Activated CD4-positive, alpha-beta memory T cell treated with anti-CD3 and anti-CD28 coated beads, Interleukin-2, amount 10 ng/mL, durations not matched to agents 7 days and 5 days (primary cell): ENCODE data around the gene OR51V1. TPM values are rescaled to one million over a fixed set of nuclear protein-coding genes. Genes with fewer than 3 reads are reported as not detected.

Experiments
- CTCF ChIA-PET: fragments of 350-600 bp; sonication (Branson Sonifier 250); formaldehyde crosslinking; loops from one replicate; lab custom pipeline; 2021; ENCODE audit warnings: antibody characterized with exemption, inconsistent platforms; lab: Charles Lee
- POLR2A ChIA-PET: fragments of 350-600 bp; sonication (Branson Sonifier 250); formaldehyde crosslinking; loops from one replicate; lab custom pipeline; 2021; ENCODE audit warnings: antibody characterized with exemption; lab: Charles Lee
- DNase-seq: peaks from one replicate; pipeline ENCODE4 v3.0.0-alpha.2; 2020
- H3K27ac Mint-ChIP-seq: one replicate; pipeline ENCODE4 v1.8.0; 2021; ENCODE audit warnings: mild to moderate bottlenecking, mixed read lengths
- H3K27me3 Mint-ChIP-seq: one replicate; pipeline ENCODE4 v1.8.0; 2021; ENCODE audit warnings: mixed read lengths
- H3K36me3 Mint-ChIP-seq: one replicate; pipeline ENCODE4 v1.8.0; 2021; ENCODE audit warnings: low read depth, mixed read lengths
- H3K4me1 Mint-ChIP-seq: one replicate; pipeline ENCODE4 v1.8.0; 2021; ENCODE audit warnings: mixed read lengths
- H3K4me3 Mint-ChIP-seq: one replicate; pipeline ENCODE4 v1.8.0; 2021; ENCODE audit warnings: mild to moderate bottlenecking, mixed read lengths
- H3K9me3 Mint-ChIP-seq: one replicate; pipeline ENCODE4 v1.8.0; 2021; ENCODE audit warnings: mixed read lengths
- total RNA-seq, 2 experiments: library from RNA; stranded (reverse); gene quantifications; one replicate each; pipeline ENCODE4 v1.2.3, GENCODE V29; 2021

The OR51V1 gene
- total RNA-seq, 2 experiments from 2014 or later: not detected

DNA sequence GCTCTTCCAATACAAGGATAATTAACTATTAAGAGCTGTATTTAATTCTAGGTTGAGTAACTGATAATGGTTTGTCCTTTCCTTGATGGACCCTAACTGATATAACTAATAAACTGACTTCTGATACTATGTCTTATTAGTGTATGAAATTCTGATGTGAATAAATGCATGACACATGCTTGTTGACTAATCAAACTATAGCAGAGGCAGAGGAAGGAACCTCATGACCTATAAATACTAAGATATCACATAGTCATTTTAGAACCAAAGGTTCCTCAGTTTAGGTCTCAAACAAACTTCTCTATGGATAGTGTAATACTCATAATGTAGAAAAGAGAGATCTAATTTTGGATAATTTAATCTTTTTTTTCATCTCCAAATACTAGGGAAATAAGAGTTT, 38.6 kb upstream of the OR51V1 start:
- no peaks in the 10 kb centered on the region for H3K36me3 Mint-ChIP-seq
- peaks cover 5% of the 10 kb centered on the region for H3K4me1 Mint-ChIP-seq
- no peak overlapping the region for H3K27ac Mint-ChIP-seq
- no peaks in the 10 kb centered on the region for H3K27me3 Mint-ChIP-seq
- no peaks in the 10 kb centered on the region for H3K9me3 Mint-ChIP-seq
- DNase-seq: no peak
- CTCF ChIA-PET: no interaction called here
- no peak overlapping the region for H3K4me3 Mint-ChIP-seq
- POLR2A ChIA-PET: no interaction called here

GRCh38 chr11:5238486-5238885, 38.0 kb upstream of the OR51V1 start:
- DNase-seq: no peak
- H3K27me3 Mint-ChIP-seq: no peaks in the 10 kb centered on the region
- no peaks in the 10 kb centered on the region for H3K36me3 Mint-ChIP-seq
- ChIA-PET POLR2A (no interaction called here), CTCF (no interaction called here)
- no peak overlapping the region for H3K4me3 Mint-ChIP-seq
- no peak overlapping the region for H3K27ac Mint-ChIP-seq
- no peaks in the 10 kb centered on the region for H3K9me3 Mint-ChIP-seq
- H3K4me1 Mint-ChIP-seq: peaks cover 5% of the 10 kb centered on the region

DNA sequence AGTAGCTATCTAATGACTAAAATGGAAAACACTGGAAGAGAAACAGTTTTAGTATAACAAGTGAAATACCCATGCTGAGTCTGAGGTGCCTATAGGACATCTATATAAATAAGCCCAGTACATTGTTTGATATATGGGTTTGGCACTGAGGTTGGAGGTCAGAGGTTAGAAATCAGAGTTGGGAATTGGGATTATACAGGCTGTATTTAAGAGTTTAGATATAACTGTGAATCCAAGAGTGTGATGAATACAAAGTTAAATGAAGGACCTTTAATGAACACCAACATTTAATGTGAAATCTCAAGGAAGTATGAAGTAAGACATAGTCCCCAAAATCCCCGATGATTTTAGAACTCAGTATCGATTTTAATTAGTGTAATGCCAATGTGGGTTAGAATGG, 36.9 kb upstream of the OR51V1 start:
- Mint-ChIP-seq H3K27me3 (no peaks in the 10 kb centered on the region), H3K4me1 (peaks cover 5% of the 10 kb centered on the region), H3K4me3 (no peak overlapping the region), H3K27ac (no peak overlapping the region), H3K9me3 (no peaks in the 10 kb centered on the region), H3K36me3 (no peaks in the 10 kb centered on the region)
- ChIA-PET CTCF (no interaction called here), POLR2A (no interaction called here)
- no peak for DNase-seq

- H3K4me1 Mint-ChIP-seq: peaks cover 5% of the 10 kb centered on the region
- H3K27me3 Mint-ChIP-seq: no peaks in the 10 kb centered on the region
- H3K36me3 Mint-ChIP-seq: no peaks in the 10 kb centered on the region
- H3K27ac Mint-ChIP-seq: no peak overlapping the region
- CTCF ChIA-PET: no interaction called here
- no peaks in the 10 kb centered on the region for H3K9me3 Mint-ChIP-seq
- DNase-seq: no peak
- H3K4me3 Mint-ChIP-seq: no peak overlapping the region
- POLR2A ChIA-PET: no interaction called here
These were observed 35.0 kb upstream of the OR51V1 start for GRCh38 chr11:5235364-5236095.

DNA sequence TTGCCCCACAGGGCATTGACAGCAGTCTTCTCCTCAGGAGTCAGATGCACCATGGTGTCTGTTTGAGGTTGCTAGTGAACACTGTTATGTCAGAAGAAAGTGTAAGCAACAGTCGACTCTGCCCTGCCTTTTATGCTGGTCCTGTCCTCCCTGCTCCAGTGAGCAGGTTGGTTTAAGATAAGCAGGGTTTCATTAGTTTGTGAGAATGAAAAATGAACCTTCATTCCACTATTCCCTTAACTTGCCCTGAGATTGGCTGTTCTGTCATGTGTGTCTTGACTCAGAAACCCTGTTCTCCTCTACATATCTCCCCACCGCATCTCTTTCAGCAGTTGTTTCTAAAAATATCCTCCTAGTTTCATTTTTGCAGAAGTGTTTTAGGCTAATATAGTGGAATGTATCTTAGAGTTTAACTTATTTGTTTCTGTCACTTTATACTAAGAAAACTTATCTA, 33.9 kb upstream of the OR51V1 start, which contains the start of gene HBD:
Gene HBD, minus strand, starts transcription at position 103 of the 454 bp plus-strand sequence. Its CDS starts 50 bp downstream, at position 53.
- Mint-ChIP-seq H3K4me1 (peaks cover 5% of the 10 kb centered on the region), H3K9me3 (no peaks in the 10 kb centered on the region), H3K36me3 (no peaks in the 10 kb centered on the region), H3K27ac (no peak within 1 kb of the TSS), H3K27me3 (no peaks in the 10 kb centered on the region), H3K4me3 (no peak within 1 kb of the TSS)
- ChIA-PET CTCF (no interaction called here), POLR2A (no interaction called here)
- DNase-seq: no peak

- Mint-ChIP-seq H3K27me3 (no peaks in the 10 kb centered on the region), H3K27ac (no peak overlapping the region), H3K4me3 (no peak overlapping the region), H3K4me1 (peaks cover 5% of the 10 kb centered on the region), H3K9me3 (no peaks in the 10 kb centered on the region), H3K36me3 (no peaks in the 10 kb centered on the region)
- ChIA-PET POLR2A (no interaction called here), CTCF (no interaction called here)
- DNase-seq: no peak
These were observed 32.8 kb upstream of the OR51V1 start for GRCh38 chr11:5233307-5233706.

DNA sequence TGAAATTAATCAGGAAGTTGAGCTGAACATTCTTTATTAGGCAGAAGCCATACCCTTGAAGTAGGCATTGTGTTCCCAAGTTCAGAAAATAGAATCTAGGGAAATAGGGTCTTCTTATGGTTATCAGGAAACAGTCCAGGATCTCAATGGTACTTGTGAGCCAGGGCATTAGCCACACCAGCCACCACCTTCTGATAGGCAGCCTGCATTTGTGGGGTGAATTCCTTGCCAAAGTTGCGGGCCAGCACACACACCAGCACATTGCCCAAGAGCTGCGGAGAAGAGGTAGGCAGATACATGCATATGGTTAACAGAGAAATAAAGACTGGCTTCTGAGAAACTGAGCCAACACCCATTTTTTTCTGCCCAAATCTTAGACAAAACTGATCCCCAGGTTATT, 32.3 kb upstream of the OR51V1 start:
- H3K4me3 Mint-ChIP-seq: no peak overlapping the region
- H3K27me3 Mint-ChIP-seq: no peaks in the 10 kb centered on the region
- POLR2A ChIA-PET: no interaction called here
- no peaks in the 10 kb centered on the region for H3K9me3 Mint-ChIP-seq
- no peak for DNase-seq
- CTCF ChIA-PET: no interaction called here
- no peaks in the 10 kb centered on the region for H3K36me3 Mint-ChIP-seq
- H3K27ac Mint-ChIP-seq: no peak overlapping the region
- peaks cover 5% of the 10 kb centered on the region for H3K4me1 Mint-ChIP-seq

DNA sequence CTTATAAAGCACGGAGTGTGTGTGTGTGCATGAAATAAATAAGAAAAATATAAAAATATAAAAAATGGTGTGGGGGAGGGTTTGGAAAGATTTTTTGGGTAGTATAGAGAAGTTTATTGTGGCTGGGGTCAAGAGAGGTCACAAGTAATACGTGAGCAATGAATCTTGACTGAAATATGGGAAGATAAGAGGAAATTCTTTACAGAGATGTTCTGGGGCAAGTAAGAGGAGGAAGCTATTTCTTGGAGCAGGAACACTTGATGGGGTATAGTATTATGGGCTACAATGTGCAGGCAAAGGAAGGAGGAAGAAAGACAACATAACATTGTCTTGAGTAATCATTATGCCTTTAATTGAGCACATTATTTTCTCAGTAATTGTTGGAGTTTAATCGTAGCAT, 31.7 kb upstream of the OR51V1 start:
- no peaks in the 10 kb centered on the region for H3K9me3 Mint-ChIP-seq
- DNase-seq: no peak
- no peak overlapping the region for H3K27ac Mint-ChIP-seq
- H3K27me3 Mint-ChIP-seq: no peaks in the 10 kb centered on the region
- CTCF ChIA-PET: no interaction called here
- POLR2A ChIA-PET: no interaction called here
- no peak overlapping the region for H3K4me3 Mint-ChIP-seq
- no peaks in the 10 kb centered on the region for H3K36me3 Mint-ChIP-seq
- H3K4me1 Mint-ChIP-seq: peaks cover 5% of the 10 kb centered on the region

DNA sequence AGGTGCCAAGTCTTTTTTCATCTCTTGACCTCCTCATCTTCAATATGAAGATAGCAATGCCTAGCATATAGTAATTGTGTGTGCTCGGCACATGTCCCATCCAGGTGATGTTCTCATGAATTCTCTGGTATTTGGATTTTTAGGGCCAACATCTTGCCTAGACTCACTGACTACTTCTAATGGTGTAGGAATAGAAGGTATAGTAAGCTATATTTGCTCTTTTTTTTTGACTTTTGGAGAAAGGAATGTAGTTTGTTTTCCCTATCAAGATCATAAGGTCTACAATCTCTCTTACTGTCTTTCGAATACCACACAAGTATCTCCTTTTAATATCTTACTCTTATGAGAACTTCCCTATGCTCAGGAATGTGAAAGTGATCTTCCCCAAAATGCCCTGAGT, 30.6 kb upstream of the OR51V1 start:
- Mint-ChIP-seq H3K9me3 (no peaks in the 10 kb centered on the region), H3K4me3 (no peak overlapping the region), H3K27me3 (no peaks in the 10 kb centered on the region), H3K36me3 (no peaks in the 10 kb centered on the region), H3K4me1 (peaks cover 5% of the 10 kb centered on the region), H3K27ac (no peak overlapping the region)
- POLR2A ChIA-PET: no interaction called here
- CTCF ChIA-PET: no interaction called here
- DNase-seq: no peak

DNA sequence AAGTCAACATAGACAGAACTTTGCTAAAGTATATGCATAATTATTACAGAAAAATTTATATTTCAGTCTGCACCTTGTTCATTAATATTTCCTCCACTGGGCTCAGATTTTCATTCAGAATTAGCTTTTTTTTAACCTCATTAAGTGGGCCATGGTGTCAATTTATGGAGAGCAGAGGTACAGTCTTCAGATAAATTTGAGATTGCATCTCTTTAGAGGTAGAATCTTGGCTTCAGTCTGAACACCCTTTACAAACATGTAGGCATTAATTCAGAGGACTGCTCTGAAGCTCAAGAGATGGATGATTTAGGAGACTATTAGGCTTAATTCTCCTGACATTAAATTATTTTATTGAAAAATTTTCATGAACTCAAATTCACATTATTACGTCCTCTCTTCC, 29.8 kb upstream of the OR51V1 start:
- Mint-ChIP-seq H3K4me1 (peaks cover 5% of the 10 kb centered on the region), H3K4me3 (no peak overlapping the region), H3K27ac (no peak overlapping the region), H3K9me3 (no peaks in the 10 kb centered on the region), H3K36me3 (no peaks in the 10 kb centered on the region), H3K27me3 (no peaks in the 10 kb centered on the region)
- ChIA-PET POLR2A (no interaction called here), CTCF (no interaction called here)
- no peak for DNase-seq

GRCh38 chr11:5229796-5230195, 29.3 kb upstream of the OR51V1 start:
- Mint-ChIP-seq H3K9me3 (no peaks in the 10 kb centered on the region), H3K36me3 (no peaks in the 10 kb centered on the region), H3K27me3 (no peaks in the 10 kb centered on the region), H3K4me1 (peaks cover 5% of the 10 kb centered on the region), H3K4me3 (no peak overlapping the region), H3K27ac (no peak overlapping the region)
- no peak for DNase-seq
- ChIA-PET CTCF (no interaction called here), POLR2A (no interaction called here)

- ChIA-PET CTCF (no interaction called here), POLR2A (no interaction called here)
- no peak overlapping the region for H3K4me3 Mint-ChIP-seq
These were observed 28.9 kb upstream of the OR51V1 start for GRCh38 chr11:5229356-5229755.

GRCh38 chr11:5228124-5228523, 27.6 kb upstream of the OR51V1 start:
- H3K27me3 Mint-ChIP-seq: no peaks in the 10 kb centered on the region
- DNase-seq: no peak
- no peaks in the 10 kb centered on the region for H3K9me3 Mint-ChIP-seq
- H3K4me3 Mint-ChIP-seq: no peak overlapping the region
- H3K27ac Mint-ChIP-seq: no peak overlapping the region
- no peaks in the 10 kb centered on the region for H3K36me3 Mint-ChIP-seq
- CTCF ChIA-PET: no interaction called here
- H3K4me1 Mint-ChIP-seq: no peaks in the 10 kb centered on the region
- POLR2A ChIA-PET: no interaction called here

More at GRCh38 chr11:5229356-5229755, 28.9 kb upstream of the OR51V1 start:
- H3K4me1 Mint-ChIP-seq: peaks cover 2% of the 10 kb centered on the region
- H3K27ac Mint-ChIP-seq: no peak overlapping the region
- no peaks in the 10 kb centered on the region for H3K36me3 Mint-ChIP-seq
- H3K9me3 Mint-ChIP-seq: no peaks in the 10 kb centered on the region
- no peak for DNase-seq
- no peaks in the 10 kb centered on the region for H3K27me3 Mint-ChIP-seq

- no peak for DNase-seq
- no peaks in the 10 kb centered on the region for H3K9me3 Mint-ChIP-seq
- H3K27me3 Mint-ChIP-seq: no peaks in the 10 kb centered on the region
- no peaks in the 10 kb centered on the region for H3K36me3 Mint-ChIP-seq
- POLR2A ChIA-PET: no interaction called here
- H3K4me3 Mint-ChIP-seq: no peak overlapping the region
- H3K4me1 Mint-ChIP-seq: no peaks in the 10 kb centered on the region
- CTCF ChIA-PET: no interaction called here
- no peak overlapping the region for H3K27ac Mint-ChIP-seq
These were observed 27.2 kb upstream of the OR51V1 start for GRCh38 chr11:5227681-5228080.
